Parathyroid adenoma (tissue), 2 donors: ENCODE data around the gene C20orf144.

Experiments
- H2AFZ ChIP-seq: fragments of 300-600 bp; sonication (generic); one replicate; pipeline ENCODE4 v1.7.0; 2017; ENCODE audit warnings: antibody characterized with exemption, mild to moderate bottlenecking
- H3K27ac ChIP-seq: fragments of 300-600 bp; sonication (generic); one replicate; pipeline ENCODE4 v1.7.0; 2017
- H3K27me3 ChIP-seq: fragments of 300-600 bp; sonication (generic); one replicate; pipeline ENCODE4 v1.7.0; 2017; ENCODE audit warnings: low read length; ENCODE audit not compliant: control insufficient read depth, insufficient read depth
- H3K36me3 ChIP-seq: fragments of 300-600 bp; sonication (generic); one replicate; pipeline ENCODE4 v1.7.0; 2017; ENCODE audit warnings: low read length; ENCODE audit not compliant: control insufficient read depth, insufficient read depth
- H3K4me1 ChIP-seq: fragments of 300-600 bp; sonication (generic); one replicate; pipeline ENCODE4 v1.7.0; 2017; ENCODE audit warnings: control low read depth
- H3K4me2 ChIP-seq: fragments of 300-600 bp; sonication (generic); one replicate; pipeline ENCODE4 v1.7.0; 2017; ENCODE audit warnings: low read length
- H3K4me3 ChIP-seq: fragments of 300-600 bp; sonication (generic); one replicate; pipeline ENCODE4 v1.7.0; 2017; ENCODE audit warnings: low read depth, low read length
- H3K79me2 ChIP-seq: fragments of 300-600 bp; sonication (generic); one replicate; pipeline ENCODE4 v1.7.0; 2017; ENCODE audit warnings: control low read depth
- H3K9ac ChIP-seq: fragments of 300-600 bp; sonication (generic); one replicate; pipeline ENCODE4 v1.7.0; 2017; ENCODE audit warnings: mild to moderate bottlenecking
- H3K9me3 ChIP-seq: fragments of 300-600 bp; sonication (generic); one replicate; pipeline ENCODE4 v1.7.0; 2017; ENCODE audit warnings: low read length; ENCODE audit not compliant: control insufficient read depth
- TF ChIP-seq, protein P1 (sequence below): fragments of 300-600 bp; sonication (generic); IDR thresholded peaks from one replicate; pipeline ENCODE4 v1.7.0; 2017; ENCODE audit warnings: antibody characterized with exemption, mild to moderate bottlenecking
- donor health status: primary hyperparathyroidism.

The C20orf144 gene

DNA sequence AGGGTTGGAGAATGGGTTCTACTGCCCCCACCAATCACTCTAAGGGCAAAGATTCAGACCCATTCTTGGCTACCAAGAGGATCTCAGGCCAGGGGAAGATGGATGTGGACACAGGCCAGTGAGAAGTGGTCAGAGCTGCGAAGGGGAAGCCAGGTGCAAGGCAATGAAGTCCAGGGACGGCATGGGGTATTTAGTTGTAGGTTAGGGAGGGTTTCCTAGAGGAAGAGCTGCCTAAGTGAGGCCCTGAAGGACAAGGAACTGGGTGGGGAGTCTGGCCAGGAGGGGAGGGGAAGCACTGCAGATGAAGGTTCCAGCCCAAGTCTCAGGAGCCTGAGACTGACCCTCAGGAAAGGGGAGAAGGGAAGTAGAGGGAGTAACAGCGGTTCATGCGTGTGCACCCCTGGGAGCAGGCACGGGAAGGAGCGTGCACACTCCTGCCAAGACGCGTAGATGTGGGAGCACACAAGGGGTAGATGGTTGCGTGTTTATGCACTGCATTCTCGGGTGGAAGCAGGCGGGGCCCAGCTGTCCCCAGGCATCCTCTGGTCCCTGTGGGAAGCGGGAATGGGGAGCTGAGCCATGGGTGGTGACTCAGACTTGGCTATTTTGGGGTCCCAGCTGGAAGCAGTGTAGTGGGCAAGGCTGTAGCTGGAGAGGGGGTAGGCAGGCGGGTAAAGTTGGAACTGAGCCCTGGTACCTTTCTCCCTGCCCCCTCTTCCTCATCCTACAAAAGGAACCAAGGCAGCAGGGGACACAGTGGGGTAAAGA, 7.9 kb downstream of the C20orf144 start:
- Histone ChIP-seq H2AFZ (no peak overlapping the region), H3K36me3 (no peaks in the 10 kb centered on the region), H3K4me2 (no peak overlapping the region), H3K27ac (no peak overlapping the region), H3K9ac (no peak overlapping the region), H3K79me2 (no peaks in the 10 kb centered on the region), H3K27me3 (no peaks in the 10 kb centered on the region), H3K4me3 (no peak overlapping the region), H3K9me3 (no peaks in the 10 kb centered on the region), H3K4me1 (peaks cover 20% of the 10 kb centered on the region)
- TF ChIP-seq, protein P1, sequence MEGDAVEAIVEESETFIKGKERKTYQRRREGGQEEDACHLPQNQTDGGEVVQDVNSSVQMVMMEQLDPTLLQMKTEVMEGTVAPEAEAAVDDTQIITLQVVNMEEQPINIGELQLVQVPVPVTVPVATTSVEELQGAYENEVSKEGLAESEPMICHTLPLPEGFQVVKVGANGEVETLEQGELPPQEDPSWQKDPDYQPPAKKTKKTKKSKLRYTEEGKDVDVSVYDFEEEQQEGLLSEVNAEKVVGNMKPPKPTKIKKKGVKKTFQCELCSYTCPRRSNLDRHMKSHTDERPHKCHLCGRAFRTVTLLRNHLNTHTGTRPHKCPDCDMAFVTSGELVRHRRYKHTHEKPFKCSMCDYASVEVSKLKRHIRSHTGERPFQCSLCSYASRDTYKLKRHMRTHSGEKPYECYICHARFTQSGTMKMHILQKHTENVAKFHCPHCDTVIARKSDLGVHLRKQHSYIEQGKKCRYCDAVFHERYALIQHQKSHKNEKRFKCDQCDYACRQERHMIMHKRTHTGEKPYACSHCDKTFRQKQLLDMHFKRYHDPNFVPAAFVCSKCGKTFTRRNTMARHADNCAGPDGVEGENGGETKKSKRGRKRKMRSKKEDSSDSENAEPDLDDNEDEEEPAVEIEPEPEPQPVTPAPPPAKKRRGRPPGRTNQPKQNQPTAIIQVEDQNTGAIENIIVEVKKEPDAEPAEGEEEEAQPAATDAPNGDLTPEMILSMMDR, result no peak

DNA sequence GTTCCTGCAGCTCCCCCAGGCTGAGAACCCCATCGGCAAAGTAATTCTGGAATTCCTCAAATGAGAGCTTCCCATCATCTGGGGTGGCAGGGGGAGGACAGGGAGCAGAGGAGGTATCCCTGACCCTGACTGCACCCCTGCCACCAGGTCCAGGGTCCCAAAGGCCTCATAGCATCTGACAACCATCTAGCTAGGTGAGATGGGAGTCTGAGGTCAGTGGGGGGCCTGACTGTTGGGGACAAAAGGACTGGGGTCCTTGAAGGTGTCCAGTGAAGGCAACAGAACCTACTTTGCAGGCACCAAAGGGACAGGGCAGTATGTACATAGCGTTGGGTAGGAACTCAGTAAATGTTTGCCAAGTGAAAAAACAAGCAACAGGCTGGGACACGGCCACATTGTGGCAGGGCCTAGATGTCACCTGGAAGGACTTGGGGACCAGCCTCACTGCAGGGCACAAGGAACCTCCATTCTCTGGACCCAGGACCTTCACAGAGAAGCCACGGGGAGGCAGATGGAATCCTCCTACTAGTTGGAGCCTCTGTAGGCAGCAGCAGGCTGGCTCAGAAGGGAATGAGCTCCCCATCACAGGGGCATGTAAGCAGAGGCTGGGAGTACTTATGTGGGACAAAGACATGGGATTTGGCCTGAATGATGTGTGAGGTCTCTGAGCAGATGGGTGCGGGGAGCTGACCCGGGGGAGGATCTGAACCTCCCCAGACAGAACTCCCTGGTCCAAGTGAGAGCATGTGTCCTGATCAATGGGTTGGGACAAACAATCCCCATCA, 8.8 kb downstream of the C20orf144 start:
- TF ChIP-seq, protein P1, result no peak
- Histone ChIP-seq H3K36me3 (no peaks in the 10 kb centered on the region), H3K27me3 (no peaks in the 10 kb centered on the region), H3K4me2 (no peak overlapping the region), H2AFZ (no peak overlapping the region), H3K4me3 (no peak overlapping the region), H3K4me1 (peaks cover 20% of the 10 kb centered on the region), H3K79me2 (no peaks in the 10 kb centered on the region), H3K9ac (no peak overlapping the region), H3K9me3 (no peaks in the 10 kb centered on the region), H3K27ac (no peak overlapping the region)

DNA sequence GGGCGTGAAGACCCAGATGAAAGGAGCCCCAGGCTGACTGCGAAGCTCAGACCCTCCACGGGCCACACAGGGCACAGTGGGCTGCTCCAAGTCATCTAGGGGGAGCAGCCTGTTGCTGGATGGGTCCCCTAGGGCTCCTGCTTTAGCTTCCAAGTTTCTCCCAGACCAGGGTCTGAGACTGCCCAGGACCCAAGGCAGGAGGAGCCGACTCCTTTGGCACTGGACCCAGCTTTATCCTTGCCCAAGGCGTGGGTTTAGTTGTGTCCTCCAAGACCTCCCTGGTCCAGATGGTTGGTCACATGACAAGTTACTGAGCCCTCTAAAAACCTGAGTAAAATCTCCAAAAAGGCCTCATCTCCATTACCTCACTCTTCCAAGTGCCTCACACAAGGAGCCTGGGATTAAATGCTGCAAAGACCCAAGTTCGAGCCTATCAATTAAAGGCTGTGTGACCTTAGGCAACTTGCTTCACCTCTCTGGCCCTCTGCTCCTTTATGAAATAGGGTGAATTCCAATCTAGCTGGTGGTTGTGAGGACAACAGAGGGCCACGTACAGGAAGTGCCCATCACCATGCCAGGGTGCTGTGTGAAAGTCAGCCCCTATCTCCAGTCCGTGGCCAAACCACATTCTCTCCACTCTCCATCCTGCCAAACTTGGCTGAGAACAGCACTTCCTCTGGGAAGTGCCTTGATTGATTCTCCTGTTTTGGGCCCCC, 9.6 kb downstream of the C20orf144 start:
- Histone ChIP-seq H3K4me3 (no peak overlapping the region), H3K79me2 (no peaks in the 10 kb centered on the region), H3K4me1 (peaks cover 16% of the 10 kb centered on the region), H3K27me3 (no peaks in the 10 kb centered on the region), H3K27ac (no peak overlapping the region), H3K36me3 (no peaks in the 10 kb centered on the region), H2AFZ (no peak overlapping the region), H3K4me2 (no peak overlapping the region), H3K9me3 (no peaks in the 10 kb centered on the region), H3K9ac (no peak overlapping the region)
- TF ChIP-seq, protein P1, result no peak

DNA sequence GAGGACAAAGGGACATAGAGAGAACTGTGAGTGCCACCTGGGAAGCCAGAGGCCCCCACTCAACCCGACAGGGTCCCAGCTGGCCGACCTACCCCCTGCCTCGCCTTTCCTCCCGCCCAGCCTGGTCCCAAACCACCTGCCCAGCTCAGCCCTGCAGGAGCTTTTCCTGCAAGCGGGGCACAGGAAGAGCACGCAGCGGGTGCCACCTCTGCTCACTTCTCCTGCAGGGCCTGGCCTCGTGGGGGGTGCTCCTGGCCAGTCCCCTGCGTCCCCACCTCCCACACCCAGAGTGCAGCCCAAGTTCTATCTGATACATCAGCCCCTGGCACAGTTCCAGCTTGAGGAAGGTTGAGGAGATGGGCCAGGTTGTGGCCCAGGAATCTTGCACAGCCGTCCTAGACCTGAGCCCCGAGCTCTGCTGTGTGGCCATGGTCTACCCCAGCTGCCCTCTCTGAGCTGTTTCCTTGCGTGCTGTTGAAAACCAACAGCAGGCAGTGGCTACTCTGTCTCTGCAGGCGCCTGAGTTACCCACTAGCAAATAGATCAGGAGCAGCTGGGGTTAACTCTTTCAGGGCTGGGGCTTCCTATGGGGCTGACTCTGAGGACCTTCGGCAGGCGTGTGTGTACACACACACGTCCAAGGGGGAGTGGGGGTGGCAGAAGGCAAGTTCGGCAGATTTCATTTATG, 10.4 kb downstream of the C20orf144 start:
- peak overlapping the region; percentile 71 for H3K4me2 ChIP-seq
- H3K27me3 ChIP-seq, result no peaks in the 10 kb centered on the region
- H3K9ac ChIP-seq, result no peak overlapping the region
- H3K27ac ChIP-seq, result no peak overlapping the region
- TF ChIP-seq, protein P1, result no peak
- no peaks in the 10 kb centered on the region for H3K9me3 ChIP-seq
- no peak overlapping the region for H2AFZ ChIP-seq
- no peaks in the 10 kb centered on the region for H3K36me3 ChIP-seq
- no peaks in the 10 kb centered on the region for H3K79me2 ChIP-seq
- H3K4me3 ChIP-seq, result peak overlapping the region; percentile 74
- H3K4me1 ChIP-seq, result peaks cover 16% of the 10 kb centered on the region
